MCF 10A (cell line): ENCODE results near the gene MIA. TPM values are rescaled to one million over a fixed set of nuclear protein-coding genes. Genes with fewer than 3 reads are reported as not detected.
"Not testable (repeated sequence)": the region's sequence is repeated elsewhere in the genome, so short reads cannot be mapped to it uniquely, and the experiment has no call there.

Source experiments
- BruUV-seq: library from RNA; stranded (reverse); fragments of 400-500 nt; replicated peaks from 2 replicates; lab custom pipeline; 2021; lab: Mats Ljungman, UMichigan
- CTCF ChIA-PET: fragments of 300-600 bp; sonication (Branson Sonifier 250); formaldehyde crosslinking; extraction: SDS; loops from one replicate; lab custom pipeline; 2021; ENCODE audit warnings: antibody characterized with exemption, inconsistent platforms; lab: Yijun Ruan, JAX
- POLR2A ChIA-PET: fragments of 300-600, 350-650 bp; sonication (Branson Sonifier 250); formaldehyde crosslinking; extraction: SDS; loops from one replicate; lab custom pipeline; 2020; ENCODE audit warnings: antibody characterized with exemption, inconsistent platforms; lab: Yijun Ruan, JAX
- DNase-seq: peaks from one replicate; pipeline ENCODE4 v3.0.0-alpha.2; 2018; ENCODE audit not compliant: unreplicated experiment
- H3K27ac Mint-ChIP-seq: one replicate; pipeline ENCODE4 v1.8.0; 2022; ENCODE audit warnings: mild to moderate bottlenecking, low read depth, mixed read lengths; ENCODE audit not compliant: unreplicated experiment
- H3K27me3 Mint-ChIP-seq: one replicate; pipeline ENCODE4 v1.8.0; 2022; ENCODE audit warnings: mixed read lengths; ENCODE audit not compliant: insufficient read depth, unreplicated experiment
- H3K36me3 Mint-ChIP-seq: one replicate; pipeline ENCODE4 v1.8.0; 2022; ENCODE audit warnings: mild to moderate bottlenecking, moderate library complexity, mixed read lengths; ENCODE audit not compliant: insufficient read depth, unreplicated experiment
- H3K4me1 Mint-ChIP-seq: one replicate; pipeline ENCODE4 v1.8.0; 2022; ENCODE audit warnings: mixed read lengths; ENCODE audit not compliant: insufficient read depth, unreplicated experiment
- H3K4me3 Mint-ChIP-seq: one replicate; pipeline ENCODE4 v1.8.0; 2022; ENCODE audit warnings: mild to moderate bottlenecking, moderate library complexity, mixed read lengths; ENCODE audit not compliant: unreplicated experiment
- H3K9me3 Mint-ChIP-seq: one replicate; pipeline ENCODE4 v1.8.0; 2022; ENCODE audit warnings: mixed read lengths; ENCODE audit not compliant: unreplicated experiment
- intact Hi-C: fragments of 100-400 bp; cut with micrococcal nuclease; formaldehyde crosslinking; loops from 2 replicates; pipeline ENCODE4 v1.14.1; 2022
- total RNA-seq: library from RNA; stranded (reverse); gene quantifications from 2 replicates; pipeline ENCODE4 v1.2.3, GENCODE V29; 2022
- TF ChIP-seq, protein P1 (sequence below): fragments of 200-600 bp; IDR thresholded peaks from one replicate; pipeline ENCODE4 v1.8.0; 2022; ENCODE audit warnings: antibody characterized with exemption, mild to moderate bottlenecking; ENCODE audit not compliant: unreplicated experiment

The MIA gene
- total RNA-seq, 1 experiment from 2014 or later: 0.70 TPM

DNA sequence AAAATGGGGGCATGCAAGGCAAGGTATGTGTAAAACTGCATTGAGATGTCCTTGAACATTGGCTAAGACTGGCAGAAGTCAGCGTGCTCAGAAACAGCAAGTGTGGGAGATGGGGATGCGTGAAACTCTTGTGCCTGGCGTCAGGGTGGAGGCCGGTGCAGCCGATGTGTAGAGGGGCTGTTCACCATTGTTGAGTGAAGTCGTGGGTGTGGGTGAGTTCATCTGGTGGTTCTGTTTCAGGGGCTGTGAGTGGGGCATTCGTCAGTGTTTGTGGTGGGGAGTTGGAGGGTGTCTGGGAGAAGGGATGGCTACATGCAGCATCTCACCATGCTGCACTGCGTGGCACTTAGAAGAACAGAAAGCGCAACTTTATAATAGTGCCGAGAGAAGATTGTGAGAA is 11.4 kb upstream of the MIA start:
- BruUV-seq: no TSS peak
- ChIA-PET POLR2A (interaction anchor here (1.0 kb wide), 1 partner anchor 12 kb away, joined by 3 read pairs; no protein-coding TSS in a partner anchor), CTCF (no interaction called here)
- TF ChIP-seq, protein P1, sequence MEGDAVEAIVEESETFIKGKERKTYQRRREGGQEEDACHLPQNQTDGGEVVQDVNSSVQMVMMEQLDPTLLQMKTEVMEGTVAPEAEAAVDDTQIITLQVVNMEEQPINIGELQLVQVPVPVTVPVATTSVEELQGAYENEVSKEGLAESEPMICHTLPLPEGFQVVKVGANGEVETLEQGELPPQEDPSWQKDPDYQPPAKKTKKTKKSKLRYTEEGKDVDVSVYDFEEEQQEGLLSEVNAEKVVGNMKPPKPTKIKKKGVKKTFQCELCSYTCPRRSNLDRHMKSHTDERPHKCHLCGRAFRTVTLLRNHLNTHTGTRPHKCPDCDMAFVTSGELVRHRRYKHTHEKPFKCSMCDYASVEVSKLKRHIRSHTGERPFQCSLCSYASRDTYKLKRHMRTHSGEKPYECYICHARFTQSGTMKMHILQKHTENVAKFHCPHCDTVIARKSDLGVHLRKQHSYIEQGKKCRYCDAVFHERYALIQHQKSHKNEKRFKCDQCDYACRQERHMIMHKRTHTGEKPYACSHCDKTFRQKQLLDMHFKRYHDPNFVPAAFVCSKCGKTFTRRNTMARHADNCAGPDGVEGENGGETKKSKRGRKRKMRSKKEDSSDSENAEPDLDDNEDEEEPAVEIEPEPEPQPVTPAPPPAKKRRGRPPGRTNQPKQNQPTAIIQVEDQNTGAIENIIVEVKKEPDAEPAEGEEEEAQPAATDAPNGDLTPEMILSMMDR: no peak
- Mint-ChIP-seq H3K36me3 (peaks cover 90% of the 10 kb centered on the region), H3K27me3 (no peaks in the 10 kb centered on the region), H3K9me3 (no peaks in the 10 kb centered on the region), H3K27ac (no peak overlapping the region), H3K4me1 (no peaks in the 10 kb centered on the region), H3K4me3 (no peak overlapping the region)
- DNase-seq: no peak
- intact Hi-C loops: no loop called here

DNA sequence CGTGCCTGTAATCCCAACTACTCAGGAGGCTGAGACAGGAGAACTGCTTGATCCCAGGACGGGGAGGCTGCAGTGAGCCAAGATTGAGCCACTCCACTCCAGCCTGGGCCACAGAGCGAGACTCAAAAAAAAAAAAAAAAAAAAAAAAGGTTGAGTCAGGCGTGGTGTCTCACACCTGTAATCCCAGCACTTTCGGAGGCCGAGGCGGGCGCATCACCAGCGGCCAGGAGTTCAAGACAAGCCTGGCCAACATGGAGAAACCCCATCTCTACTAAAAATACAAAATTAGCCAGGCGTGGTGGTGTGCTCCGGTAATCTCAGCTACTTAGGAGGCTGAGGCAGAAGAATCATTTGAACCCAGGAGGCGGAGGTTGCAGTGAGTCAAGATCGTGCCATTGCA is 8.9 kb upstream of the MIA start:
- intact Hi-C loops, BruUV-seq, H3K4me1 Mint-ChIP-seq, H3K27me3 Mint-ChIP-seq, H3K9me3 Mint-ChIP-seq, DNase-seq, H3K27ac Mint-ChIP-seq, H3K4me3 Mint-ChIP-seq: not testable (repeated sequence)
- ChIA-PET POLR2A (interaction anchor here (0.7 to 1.3 kb wide), 3 partner anchors 12 to 32 kb away, joined by 3 to 5 read pairs (median 4); partner anchors contain the start of genes ACTMAP and RAB4B), CTCF (interaction anchor here (0.6 kb wide), 2 partner anchors 52 to 357 kb away, joined by 3 to 4 read pairs; no protein-coding TSS in a partner anchor)
- peaks cover 73% of the 10 kb centered on the region for H3K36me3 Mint-ChIP-seq

DNA sequence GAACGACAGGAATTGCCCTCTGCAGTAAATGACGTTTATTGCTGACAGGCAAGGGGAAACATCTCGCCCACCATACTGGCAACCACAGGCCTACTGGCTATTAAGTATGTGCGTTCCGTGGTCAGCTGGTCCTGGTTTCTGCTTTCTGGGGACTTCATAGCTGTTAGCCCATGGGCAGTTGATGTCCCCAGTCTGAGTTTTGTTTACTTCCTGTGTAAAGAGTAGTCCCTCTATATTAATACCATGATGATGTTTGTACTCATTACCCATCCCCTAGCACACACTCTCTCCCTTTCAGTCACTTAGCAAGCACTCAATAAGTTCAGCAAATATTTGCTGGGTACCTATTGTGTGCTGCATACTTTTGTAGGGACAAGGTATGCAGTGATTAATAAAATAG is 6.5 kb upstream of the MIA start:
- CTCF ChIA-PET: no interaction called here
- no peak for DNase-seq

DNA sequence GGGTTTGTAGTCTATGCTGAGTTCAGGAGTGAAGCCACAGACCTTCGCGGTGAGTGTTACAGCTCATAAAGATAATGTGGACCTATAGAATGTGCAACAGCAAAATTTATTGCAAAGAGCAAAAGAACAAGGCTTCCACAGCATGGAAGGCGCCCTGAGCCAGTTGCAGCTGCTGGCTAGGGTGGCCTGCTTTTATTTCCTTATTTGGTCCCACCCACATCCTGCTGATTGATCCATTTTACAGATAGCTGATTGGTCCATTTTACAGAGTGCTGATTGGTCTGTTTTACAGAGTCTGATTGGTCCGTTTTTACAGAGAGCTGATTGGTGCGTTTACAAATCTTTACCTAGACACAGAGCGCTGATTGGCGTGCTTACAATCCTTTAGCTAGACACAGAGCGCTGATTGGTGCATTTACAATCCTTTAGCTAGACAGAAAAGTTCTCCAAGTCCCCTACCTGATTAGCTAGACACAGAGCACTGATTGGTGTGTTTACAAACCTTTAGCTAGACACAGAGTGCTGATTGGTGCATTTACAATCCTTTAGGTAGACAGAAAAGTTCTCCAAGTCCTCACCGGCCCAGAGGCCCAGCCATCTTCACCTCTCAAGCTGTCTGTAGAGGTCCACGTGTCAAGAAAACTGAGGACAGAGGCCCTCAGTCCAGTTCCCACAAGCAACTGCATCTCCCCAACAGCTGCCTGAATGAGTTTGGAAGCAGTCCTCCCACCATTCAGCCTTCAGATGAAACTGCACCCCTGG is 4.0 kb upstream of the MIA start:
- not testable (repeated sequence) for H3K27ac Mint-ChIP-seq
- POLR2A ChIA-PET: interaction anchor here (1.0 to 2.6 kb wide), 2 partner anchors 21 to 28 kb away, joined by 5 to 7 read pairs; partner anchors contain the start of genes ACTMAP and EGLN2

More for the DNA sequence above, 6.5 kb upstream of the MIA start:
- Mint-ChIP-seq H3K9me3 (no peaks in the 10 kb centered on the region), H3K36me3 (peaks cover 48% of the 10 kb centered on the region), H3K4me1 (no peaks in the 10 kb centered on the region), H3K27ac (no peak overlapping the region), H3K27me3 (no peaks in the 10 kb centered on the region), H3K4me3 (no peak overlapping the region)
- intact Hi-C loops: no loop called here
- TF ChIP-seq, protein P1: no peak
- POLR2A ChIA-PET: no interaction called here
- BruUV-seq: no TSS peak

DNA sequence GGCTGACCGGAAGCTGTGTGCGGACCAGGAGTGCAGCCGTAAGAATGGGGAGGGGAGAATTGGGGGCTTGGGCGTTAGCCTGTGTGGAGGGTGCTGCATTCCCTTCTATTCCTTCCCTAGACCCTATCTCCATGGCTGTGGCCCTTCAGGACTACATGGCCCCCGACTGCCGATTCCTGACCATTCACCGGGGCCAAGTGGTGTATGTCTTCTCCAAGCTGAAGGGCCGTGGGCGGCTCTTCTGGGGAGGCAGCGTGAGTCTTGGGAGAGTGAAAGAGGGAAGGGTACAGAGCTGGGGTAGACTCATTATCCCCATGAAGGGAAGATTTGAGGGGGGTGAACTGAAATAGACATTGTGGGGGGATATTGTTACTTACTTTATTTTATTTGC is 306 bp downstream of the MIA start:
- no peak overlapping the region for H3K4me3 Mint-ChIP-seq
- BruUV-seq: no TSS peak

More for the DNA sequence above, 4.0 kb upstream of the MIA start:
- H3K4me3 Mint-ChIP-seq, H3K9me3 Mint-ChIP-seq, BruUV-seq, H3K27me3 Mint-ChIP-seq, DNase-seq, intact Hi-C loops, H3K4me1 Mint-ChIP-seq: not testable (repeated sequence)
- CTCF ChIA-PET: interaction anchor here (0.6 to 1.6 kb wide), 2 partner anchors 136 to 1760 kb away, joined by 3 to 6 read pairs; no protein-coding TSS in a partner anchor
- H3K36me3 Mint-ChIP-seq: peaks cover 24% of the 10 kb centered on the region

More for the DNA sequence above, 306 bp downstream of the MIA start:
- H3K27ac Mint-ChIP-seq: no peak overlapping the region
- peaks cover 19% of the 10 kb centered on the region for H3K4me1 Mint-ChIP-seq
- intact Hi-C loops: no loop called here
- TF ChIP-seq, protein P1: no peak
- ChIA-PET CTCF (no interaction called here), POLR2A (interaction anchor here (2.9 to 4.4 kb wide), 2 partner anchors 26 to 56 kb away, joined by 25 to 55 read pairs; partner anchors contain the start of genes ACTMAP and SNRPA)
- DNase-seq: no peak
- H3K27me3 Mint-ChIP-seq: no peaks in the 10 kb centered on the region
- no peaks in the 10 kb centered on the region for H3K36me3 Mint-ChIP-seq
- H3K9me3 Mint-ChIP-seq: no peaks in the 10 kb centered on the region
